Subcutaneous adipose tissue (tissue), 4 donors: ENCODE results near the gene SSTR3. TPM values are rescaled to one million over a fixed set of nuclear protein-coding genes. Genes with fewer than 3 reads are reported as not detected.

Experiments
- total RNA-seq, 4 donors: library from RNA; depleted of rRNA; stranded (reverse); fragments of >200 nt; gene quantifications; one replicate each; pipeline ENCODE4 v1.1.0, GENCODE V29; 2016
- TF ChIP-seq, protein P1 (sequence below): fragments of 450-650 bp; IDR thresholded peaks from one replicate; pipeline ENCODE4 v1.5.1; 2016; ENCODE audit warnings: low read depth, mild to moderate bottlenecking, control low read depth, antibody characterized with exemption, moderate library complexity

Gene SSTR3
- total RNA-seq, 4 donors from 2014 or later = not detected

DNA sequence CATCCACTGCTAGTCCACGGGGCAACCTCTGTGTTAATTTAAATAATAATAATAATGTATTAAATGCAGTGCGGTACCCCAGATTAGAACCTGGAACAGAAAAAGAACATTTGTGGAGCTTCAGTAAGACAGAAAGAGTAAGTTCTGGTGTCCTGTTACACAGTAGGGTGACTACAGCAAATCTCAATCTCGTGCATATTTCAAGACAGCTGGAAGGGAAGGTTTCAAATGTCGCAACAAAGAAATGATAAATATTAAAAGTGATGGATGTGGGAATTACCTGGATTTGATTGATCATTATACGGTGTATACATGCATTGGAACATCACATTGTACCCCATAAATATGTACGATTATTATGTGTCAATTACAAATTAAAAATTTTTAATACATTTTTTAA is 33.5 kb upstream of the SSTR3 start:
- TF ChIP-seq, protein P1, sequence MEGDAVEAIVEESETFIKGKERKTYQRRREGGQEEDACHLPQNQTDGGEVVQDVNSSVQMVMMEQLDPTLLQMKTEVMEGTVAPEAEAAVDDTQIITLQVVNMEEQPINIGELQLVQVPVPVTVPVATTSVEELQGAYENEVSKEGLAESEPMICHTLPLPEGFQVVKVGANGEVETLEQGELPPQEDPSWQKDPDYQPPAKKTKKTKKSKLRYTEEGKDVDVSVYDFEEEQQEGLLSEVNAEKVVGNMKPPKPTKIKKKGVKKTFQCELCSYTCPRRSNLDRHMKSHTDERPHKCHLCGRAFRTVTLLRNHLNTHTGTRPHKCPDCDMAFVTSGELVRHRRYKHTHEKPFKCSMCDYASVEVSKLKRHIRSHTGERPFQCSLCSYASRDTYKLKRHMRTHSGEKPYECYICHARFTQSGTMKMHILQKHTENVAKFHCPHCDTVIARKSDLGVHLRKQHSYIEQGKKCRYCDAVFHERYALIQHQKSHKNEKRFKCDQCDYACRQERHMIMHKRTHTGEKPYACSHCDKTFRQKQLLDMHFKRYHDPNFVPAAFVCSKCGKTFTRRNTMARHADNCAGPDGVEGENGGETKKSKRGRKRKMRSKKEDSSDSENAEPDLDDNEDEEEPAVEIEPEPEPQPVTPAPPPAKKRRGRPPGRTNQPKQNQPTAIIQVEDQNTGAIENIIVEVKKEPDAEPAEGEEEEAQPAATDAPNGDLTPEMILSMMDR = no peak

DNA sequence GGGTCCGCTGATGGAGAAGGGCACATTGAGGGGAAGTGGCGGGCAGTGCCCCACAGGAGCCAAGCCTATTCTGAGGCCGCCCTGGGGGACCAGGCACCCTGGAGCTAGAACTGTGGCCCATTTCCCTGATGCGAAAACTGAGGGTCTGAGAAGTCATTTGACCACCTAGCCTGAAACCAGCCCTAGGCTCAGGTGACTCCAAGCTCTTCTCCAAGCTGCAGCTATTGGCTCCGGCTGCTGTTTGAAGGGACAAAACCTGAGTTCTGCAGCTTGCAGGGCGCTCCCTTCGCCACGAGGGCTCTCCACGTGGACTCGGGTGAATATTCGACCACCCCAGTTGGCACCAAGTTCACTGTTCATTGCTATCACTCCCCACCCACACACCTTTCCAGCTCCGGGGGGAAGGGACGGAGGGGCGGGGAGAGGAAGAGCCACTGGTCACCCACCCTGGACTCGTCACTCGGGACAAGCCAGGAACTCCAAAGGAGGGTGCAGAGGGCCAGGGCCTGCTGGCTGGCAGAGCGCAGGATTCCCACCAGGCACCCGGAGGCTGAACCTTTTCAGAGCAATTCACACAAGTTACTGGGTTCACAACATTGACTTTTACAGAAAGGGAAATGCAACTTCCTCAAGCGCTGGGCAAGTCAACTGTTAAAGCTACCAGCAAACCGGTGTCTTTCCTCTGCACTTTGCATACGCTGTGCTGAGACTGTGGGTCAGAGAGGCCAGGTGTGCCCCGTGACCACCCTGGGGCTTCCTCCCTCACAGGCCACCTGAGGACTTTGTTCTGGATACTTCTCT is 32.8 kb upstream of the SSTR3 start:
- TF ChIP-seq, protein P1 = no peak

DNA sequence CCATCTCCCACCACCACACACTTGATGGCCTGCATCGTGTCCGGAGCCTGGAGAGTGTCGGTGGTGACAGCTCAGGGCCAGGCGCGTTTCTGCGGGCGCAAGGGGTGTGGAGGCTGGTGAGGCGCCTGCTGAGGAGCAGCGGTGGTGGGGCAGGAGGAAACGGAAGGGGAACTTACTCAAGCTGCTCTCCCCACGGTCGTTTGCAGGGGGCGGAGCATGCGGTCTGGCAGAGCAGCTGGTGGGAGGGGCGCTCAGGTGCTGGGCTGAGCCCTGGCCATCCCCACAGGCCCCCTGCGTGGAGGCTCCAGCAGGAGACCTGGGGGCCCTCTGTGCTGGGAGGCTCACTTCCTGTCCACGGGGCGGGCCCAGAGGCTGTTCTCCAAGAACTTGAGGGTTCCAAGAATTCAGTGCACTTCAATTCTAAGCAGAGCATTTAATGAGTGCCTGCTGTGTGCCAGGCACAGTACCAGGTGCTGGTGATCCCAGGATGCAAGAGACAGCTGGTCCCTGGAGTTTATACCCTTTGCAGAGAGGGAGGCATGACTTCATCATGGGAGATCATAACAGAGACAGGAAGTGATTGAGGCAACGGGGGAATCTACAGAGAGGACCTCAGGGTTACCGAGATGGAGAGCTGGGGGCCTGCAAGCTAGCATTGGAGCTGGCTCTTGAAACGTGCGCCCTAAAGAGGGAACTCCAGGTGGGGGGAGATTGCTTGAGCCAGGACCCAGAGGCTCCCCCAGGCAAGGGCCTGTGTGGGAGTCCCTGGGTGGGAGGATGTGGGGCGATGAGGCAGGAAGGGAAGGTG is 32.0 kb upstream of the SSTR3 start, which contains the start of gene RAC2:
Gene RAC2 (minus strand): TSS at position 156 of the 808 bp plus-strand sequence. CDS start 121 bp downstream, at position 35.
- TF ChIP-seq, protein P1 = no peak

DNA sequence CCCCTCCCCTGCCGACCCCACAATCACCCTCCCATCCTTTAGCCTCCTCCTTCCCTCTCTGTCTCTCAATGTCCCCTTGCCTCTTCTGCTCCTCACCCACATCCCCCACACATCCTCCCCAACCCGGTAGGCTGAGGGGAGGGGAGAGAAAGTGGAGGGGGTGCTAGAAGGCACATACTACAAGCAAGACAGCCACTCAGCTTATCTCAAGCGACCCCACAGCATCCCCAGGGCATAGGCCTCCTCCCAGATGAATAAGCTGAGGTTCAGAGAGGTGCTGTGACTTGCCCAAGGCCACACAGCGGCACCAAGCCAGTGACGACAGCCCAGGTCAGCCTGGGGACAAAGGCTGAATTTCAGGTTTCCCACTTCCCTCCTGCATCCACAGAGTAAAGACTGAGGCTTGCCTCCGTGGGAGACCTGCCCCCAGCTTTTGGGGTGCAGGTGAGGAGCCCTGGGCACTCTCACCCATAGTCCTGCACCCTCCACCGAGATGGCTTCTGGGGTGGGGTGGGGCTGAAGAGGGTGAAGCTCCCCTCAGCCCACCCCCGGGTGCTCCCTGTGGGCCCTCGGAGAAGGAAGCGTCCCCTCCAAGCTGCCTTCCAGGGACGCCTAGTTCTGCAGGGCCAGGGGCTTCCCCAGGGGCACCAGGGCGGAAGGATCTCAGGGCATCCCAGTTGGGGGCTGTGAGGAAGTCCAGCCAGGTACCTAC is 31.3 kb upstream of the SSTR3 start:
- TF ChIP-seq, protein P1 = no peak

DNA sequence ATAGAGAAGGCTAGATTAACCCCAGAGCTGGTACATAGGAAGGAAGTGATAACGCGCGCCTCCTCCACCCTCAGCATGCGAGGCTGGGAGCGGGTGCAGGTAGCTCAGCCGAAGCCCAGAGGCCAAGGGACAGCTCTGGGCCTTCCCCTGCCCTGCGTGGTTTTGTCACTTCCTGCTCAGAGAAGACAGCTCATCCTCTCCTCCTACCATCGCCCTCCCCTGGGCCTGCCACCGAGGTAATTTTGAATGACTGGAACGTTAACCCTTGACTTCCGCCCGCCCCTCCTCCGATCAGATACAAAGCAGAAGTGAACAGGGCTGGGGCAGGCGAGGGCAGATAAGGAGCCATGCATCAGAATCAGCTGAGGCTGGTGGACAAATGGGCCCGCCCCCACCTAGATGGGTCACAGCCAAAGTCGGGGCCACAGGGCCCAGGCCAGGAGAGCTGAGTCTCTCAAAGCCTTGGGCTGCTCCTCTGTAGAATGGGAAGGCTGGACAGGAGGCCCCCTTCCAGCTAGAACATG is 30.2 kb upstream of the SSTR3 start:
- TF ChIP-seq, protein P1 = no peak

DNA sequence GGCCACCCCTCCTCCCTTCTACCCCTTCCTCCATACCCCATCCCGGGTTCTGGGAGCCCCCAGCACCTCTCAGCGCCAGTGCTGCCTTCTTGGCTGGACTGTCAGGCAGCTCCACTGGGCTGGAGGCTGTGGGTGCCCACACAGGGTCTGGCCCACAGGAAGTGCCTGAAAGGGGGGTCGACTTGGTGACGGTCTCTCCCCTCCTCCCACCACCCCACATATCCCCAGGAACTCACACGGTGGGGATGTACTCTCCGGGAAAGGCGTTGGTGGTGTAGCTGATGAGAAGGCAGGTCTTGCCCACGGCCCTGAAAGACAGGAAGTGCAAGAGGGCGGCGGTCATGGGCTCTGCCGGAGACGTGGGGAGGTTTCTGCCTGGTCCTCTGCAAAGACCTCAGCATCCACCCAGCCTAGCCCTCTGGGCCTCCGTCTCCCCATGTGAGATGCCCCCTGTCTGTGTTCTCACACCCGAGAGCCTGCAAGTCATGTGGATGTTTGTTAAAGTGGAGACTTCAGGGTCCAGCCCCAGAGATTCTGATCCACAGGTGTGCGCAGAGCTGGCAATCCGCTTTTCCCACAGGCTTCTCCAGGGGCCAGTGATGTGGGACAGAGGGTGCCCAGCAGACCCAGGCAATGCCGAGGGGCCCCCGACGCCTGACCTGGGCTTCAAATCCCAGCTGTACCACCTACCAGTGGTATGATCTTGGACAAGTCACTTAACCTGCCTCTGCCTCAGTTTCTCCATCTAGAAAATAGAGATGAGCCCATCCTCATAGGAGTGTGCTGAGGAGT is 29.3 kb upstream of the SSTR3 start:
- TF ChIP-seq, protein P1 = no peak
